ENCODE data around the gene CFC1B.
"Not testable (repeated sequence)": the region's sequence is repeated elsewhere in the genome, so short reads cannot be mapped to it uniquely, and the experiment has no call there.

- TF ChIP-seq EZH2phosphoT487 (IDR thresholded peaks at IDR 0.05; ENCODE audit: low read length); EZH2 (optimal IDR thresholded peaks at IDR 0.05; ENCODE audit: low read depth, low read length): not testable (repeated sequence)
Measured at GRCh38 chr2:130538271-130538670, 17.2 kb downstream of the CFC1B start.
